ENCODE results near the gene TACC2.

The TACC2 gene

DNA sequence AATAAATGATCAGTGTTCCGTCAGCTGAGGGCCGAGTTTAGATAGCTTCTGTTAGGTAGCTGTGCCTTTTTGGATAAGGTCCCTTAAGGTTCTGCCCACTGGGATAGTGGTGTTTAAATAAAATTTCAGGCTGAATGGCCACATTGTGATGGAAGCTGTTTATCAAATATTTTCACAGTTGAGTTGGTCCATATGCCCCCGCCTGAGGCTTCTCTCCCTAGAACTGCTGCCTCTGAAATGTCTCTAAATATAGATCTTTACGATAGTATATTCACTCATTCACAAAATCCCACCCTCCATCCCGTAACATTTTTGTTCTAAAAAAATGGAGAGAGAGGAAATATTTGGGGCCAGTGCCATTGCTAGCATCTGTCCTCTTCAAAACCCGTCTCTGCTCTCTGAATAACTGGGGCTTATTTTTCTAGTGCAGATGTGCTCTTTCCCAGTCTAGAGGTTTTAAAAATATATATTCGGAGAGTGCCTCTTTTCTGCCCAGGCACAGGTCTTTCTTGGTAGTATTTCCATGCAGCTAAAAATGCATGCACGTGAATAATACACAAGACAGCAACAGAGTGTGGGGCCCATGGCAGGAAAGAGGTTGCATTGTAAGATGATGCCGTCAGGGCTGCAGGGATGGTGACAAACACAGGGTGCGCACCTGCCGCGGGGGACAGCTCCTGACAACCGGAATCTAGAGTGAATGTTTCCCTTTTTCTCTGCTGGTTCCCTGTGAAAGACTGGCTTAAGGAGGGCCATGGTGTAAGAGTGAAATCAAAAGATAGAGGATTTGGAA lies 176.7 kb downstream of the TACC2 start:
- DNase-seq (ENCODE audit: low read depth in 2 of 2) = no peak

DNA sequence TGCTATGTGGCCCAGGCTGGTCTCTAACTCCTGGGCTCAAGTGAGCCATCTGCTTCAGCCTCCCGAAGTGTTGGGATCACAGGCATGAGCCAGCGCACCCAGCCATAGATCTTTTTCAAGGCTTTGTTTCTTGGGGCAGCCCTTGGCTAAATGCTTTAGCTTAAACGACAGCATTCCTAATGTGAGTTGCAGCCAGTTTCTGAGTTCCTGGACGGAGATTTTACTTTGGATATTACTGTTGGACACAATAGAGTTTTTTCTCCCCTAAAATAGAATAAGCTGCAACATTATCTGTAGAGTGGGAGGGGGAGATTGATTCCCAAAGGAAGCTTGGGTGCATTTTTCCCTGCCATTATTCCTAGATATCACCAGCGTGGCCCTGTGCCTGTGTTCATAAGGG lies 179.1 kb downstream of the TACC2 start:
- no peak for DNase-seq (ENCODE audit: low read depth in 2 of 2)

DNA sequence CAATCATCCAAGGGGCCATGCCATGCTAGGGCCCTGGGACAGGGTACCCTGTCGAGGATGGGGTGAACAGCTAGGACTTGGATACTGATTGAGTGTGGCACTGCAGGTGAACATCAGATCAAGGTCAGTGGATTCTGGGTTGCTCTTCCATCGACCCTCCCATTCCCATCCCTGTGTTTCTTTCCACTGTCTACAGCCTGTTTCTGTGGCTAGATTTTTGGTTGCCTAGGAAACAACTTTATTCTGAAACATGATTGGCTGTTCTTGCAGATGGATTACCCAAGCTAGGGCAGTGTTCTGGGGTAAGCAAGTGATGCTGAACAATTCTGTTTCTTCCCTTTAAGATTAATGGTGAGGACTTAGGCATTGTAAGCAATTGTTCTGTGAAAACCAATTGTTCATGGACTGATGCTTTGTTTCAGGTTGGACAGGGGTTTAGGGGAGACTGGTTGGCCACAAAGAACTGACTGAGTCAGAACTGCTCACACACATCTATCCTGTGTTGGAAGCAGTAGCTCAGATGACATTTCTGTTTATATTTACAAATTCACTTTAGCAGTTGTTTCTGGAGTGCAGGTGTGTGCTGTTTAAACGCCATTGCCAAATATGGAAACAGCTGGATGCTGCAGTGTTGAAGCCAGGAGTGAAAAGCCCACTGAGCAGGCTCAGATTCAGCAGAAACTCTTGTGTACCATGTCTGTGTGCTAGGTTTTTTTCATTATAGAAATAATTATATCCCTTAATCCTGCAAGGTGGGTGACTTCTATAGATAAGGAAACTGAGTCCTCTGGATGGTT lies 179.8 kb downstream of the TACC2 start:
- no peak for DNase-seq (ENCODE audit: low read depth in 2 of 2)

DNA sequence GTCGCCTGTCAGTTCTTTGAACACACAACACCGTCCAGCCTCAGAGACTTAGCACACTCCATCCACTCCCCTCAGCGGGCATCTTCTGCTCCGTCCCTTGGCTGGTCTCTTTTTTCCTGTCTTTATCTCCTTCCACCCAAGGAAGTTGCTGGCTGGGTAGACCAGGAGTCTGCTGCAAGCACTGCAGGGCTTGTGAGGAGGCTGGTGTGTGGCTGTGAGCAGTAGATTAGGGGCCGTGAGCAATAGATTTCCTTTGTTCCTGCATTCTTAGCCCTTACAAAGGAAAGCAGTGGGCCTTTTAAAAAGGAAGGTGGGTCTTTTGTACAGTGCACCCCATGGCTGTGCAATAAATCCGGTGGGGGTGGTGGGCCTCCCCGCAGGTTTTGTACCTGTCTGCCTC lies 181.8 kb downstream of the TACC2 start:
- DNase-seq (ENCODE audit: low read depth in 2 of 2) = no peak

DNA sequence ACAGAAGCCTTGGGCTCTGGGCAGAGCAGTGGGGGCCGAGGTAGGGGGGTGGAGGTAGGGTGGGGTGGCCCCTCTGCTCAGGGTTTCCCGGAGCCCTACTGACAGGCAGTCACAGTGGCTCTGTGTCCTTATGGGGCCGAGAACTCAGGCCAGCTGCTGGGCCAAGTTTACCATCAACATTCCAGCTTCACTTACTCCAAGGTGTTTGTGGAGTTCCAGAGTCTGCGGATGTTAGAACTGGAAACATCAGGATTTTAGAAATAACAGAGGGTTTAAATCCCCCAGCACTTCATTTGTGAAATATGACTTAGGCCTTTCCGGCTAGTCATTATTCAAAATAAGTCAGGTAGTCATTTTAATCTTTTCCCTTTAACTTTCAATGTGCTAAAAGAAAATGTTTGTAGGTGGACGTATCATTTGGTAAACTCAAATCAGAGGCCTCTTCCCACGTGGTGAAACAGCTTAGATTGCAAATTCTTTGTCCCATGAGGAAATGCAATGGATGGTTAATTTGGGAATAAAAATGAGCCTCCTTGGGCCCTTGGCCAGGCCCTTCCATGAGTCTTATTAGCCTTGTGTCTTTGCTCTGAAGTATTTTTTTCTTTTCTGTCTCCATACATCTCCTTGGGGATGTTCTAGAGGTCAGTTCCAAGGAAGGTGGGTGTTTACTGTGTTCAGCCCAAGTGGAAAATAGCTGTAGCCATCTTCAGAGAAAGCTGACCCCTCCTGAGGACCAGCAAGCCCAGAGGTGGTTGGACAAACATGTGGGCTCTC lies 182.5 kb downstream of the TACC2 start:
- no peak for DNase-seq (ENCODE audit: low read depth in 2 of 2)

DNA sequence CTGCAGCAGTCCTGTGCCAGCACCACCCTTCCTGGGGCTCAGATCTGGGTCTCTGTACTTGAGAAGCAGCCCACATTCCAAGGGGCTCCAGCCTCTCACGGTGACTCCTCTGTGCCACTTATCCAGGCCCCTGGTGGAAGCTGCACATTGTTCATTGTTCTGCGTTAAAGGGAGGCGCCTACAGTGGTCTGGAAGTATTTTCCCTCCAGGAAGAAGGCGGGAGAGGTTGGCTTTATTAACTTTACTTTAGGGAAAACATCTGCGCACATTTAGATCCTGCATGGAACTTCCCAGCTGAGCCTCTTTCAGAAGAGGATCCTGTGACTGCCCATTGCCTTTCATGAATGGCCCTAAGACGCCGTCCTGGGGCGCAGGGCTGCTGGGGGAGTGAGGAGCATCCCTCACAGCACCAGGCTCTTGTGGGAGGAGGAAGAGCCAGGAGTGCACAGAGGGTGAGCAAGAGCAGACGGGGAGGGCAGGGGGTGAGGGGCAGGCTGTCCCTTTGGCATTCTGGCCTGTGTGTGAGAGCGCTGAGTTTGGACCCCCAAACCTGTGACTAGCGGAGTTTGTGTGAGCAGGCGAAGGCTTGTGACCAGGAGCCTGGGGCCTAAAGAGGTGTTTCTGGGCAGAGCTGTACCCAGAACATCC lies 183.5 kb downstream of the TACC2 start:
- DNase-seq (ENCODE audit: low read depth in 2 of 2) = no peak

DNA sequence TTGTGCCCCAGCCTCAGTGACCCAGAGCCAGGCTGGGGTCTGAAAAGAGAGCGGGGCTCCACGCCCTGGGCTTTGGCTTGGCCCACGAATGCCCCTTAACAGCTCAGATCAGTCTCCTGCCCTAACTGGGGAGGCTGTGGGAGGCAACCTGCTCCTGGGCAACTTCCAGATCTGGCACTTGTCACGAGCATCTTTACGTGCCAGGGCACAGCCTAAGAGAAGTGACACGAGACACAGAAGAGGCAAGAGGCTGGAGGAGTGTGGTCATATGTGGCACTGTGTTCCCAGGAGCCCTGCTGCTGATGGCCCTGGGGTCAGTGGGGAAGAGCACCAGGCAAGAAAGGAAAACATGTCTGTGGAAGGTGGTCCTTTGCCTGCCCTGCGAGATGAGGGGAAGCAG lies 184.4 kb downstream of the TACC2 start:
- no peak for DNase-seq (ENCODE audit: low read depth in 2 of 2)

DNA sequence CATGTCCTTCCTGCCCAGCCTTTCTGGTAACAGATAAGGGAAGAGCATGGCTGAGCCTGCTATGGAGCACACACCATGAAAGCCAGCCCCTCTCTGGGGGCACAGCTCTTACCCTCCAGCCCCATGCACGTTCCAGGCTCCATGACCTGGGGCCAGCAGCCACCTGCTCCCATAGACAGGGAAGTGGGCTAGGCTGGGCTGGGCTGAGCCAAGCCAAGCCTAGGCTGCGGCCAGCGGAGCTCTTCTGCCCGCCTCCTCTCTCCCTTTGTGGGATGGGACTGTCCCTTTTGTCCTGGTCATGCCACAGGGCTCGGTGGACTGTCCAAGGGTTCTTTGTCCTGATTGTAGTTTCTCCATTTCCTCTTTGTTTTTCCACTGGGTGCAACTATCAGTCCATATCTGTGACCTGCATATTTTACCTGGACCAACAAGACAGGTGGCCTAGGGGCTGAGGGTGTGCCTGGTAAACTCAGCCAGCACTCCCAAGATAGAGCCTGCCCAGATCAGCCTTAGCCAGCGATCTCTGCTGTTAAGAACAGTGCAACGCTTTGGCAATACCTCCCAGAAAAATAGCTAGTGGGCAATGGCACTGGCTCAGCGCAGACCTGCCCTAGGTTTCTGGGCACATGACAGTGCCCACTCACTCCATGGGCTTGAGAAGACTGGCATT lies 184.9 kb downstream of the TACC2 start:
- no peak for DNase-seq (ENCODE audit: low read depth in 2 of 2)

DNA sequence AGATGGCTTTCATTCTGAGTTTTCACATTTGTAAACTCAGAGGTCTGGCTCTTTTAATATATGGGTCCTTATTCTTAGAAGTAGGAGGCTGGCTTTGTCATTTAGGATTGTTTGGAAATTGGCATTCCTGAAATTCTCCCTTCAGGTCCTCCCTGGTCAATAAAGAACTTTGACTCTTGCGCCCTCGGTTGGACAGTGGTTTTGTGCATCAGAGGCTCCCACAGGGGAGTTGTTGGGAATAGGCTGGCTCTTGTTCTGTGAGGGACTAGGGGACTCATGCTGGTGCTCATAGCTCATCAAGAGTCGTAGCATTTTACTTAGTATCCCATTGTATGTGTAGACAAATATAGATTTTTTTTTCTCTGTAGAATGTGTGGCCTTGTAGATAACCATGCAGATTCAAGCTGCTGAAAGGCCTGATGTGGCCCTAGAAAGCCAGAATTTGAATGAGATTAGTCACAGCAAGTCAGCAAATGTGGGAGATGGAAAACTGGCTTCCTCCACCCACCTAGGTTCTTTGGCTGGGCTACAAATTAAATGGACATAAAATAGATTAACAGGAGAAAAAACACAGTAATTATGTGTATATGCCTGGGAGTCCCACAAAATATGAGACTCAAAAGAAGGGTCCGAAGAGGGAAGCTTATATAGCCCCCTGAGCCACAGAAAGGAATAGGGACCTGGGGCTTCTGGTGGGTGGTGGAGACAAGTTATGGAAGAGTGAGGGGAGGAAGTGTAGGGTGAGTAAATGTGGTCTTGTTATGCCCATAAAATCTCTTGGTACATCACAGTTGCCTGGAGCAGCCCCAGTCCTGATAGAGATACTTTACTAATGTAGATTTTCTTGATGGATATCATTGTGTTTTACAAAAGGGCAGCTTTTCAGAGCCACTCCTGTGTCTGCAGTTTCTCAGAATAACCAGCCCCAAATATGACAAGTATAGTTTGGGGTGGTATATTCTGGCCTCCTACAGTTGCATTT lies 187.6 kb downstream of the TACC2 start:
- no peak for DNase-seq (ENCODE audit: low read depth in 2 of 2)

DNA sequence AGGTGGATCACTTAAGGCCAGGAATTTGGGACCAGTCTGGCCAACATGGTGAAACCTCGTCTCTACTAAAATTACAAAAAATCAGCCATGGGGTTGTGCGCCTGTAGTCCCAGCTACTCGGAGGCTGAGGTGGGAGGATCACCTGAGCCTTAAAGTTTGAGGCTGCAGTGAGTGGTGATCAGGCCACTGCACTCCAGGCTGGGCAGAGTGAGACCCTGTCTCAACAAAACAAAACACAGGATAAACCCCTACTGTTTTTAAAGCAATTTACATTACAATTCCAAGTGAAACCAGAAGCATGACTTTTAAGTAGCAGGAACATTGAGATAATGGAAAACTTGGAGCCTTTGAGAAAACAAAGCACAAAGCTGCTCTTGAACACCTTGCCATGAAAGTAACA lies 189.7 kb downstream of the TACC2 start:
- no peak for DNase-seq (ENCODE audit: low read depth in 2 of 2)

DNA sequence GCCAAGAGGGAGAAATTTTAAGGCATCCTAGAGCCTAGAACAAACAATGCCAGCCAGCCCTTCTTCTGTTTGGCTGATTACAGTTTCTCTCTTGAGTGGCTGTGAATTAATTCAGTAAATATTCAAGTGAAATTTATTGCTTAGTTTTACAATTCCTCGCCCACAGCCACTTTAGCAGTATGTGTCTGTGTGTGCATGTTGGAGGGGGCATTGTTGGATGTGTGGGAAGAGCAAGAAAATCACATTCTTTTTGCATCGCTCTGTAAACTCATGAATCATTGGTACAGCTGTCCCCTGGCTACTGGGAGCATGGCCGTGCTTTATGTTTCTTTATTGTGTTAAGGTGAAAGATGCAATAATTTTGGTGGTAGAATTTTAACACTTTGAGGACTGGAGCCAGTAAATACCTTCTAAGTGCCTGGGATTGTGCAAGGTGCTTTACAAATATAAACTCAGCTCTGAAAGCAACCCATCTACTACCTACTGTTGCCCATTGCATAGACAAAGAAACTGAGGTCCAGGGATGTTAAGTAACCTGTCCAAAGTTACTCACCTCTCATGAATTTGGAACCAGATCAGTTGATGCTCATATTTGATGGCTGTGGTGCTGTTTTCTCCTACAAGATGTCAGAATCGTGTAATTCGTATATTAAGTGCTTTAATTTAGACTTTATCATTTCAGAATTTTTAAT lies 192.2 kb downstream of the TACC2 start:
- DNase-seq (ENCODE audit: low read depth in 2 of 2) = peak in 1 of 2 experiments; percentile 28

DNA sequence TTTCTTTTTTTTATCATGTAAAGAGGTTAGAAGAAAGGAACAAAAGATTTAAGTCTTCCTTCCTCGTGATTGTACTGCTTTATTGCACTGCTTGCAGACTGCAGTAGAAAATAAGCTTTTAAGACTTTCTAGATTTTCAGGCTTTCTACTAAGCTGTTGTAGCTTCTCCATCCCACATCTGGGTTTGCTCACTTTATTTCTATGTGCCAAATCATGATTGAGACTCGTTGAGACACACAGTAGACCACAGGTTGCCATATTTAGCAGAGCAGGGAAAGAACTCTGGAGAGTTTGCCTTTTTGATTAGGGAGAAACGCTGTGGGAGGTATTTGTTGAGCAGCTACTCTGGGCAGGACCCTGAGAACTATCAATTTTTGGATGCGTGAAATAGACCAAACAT lies 192.9 kb downstream of the TACC2 start:
- DNase-seq (ENCODE audit: low read depth in 2 of 2) = peak; percentile 32 to 34

DNA sequence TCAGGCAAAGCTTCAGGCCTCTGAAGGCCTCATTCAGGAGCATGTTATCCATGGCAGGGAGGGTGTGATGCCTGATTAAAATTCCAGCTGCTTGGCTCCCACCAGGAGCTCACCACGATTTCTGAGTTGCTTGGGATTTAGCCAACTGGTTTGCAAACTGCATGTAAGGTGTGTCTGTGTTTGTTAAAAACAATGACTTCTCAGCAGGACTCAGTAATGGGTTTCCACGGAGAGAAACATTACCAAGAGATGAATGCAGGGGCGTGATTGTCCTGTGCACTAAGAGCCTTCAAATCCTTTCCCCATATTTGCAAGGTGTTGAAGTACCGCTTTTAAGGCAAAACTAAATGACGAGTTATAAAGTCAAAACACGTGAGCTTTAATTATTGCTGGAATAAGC lies 193.3 kb downstream of the TACC2 start:
- DNase-seq (ENCODE audit: low read depth in 2 of 2) = no peak

DNA sequence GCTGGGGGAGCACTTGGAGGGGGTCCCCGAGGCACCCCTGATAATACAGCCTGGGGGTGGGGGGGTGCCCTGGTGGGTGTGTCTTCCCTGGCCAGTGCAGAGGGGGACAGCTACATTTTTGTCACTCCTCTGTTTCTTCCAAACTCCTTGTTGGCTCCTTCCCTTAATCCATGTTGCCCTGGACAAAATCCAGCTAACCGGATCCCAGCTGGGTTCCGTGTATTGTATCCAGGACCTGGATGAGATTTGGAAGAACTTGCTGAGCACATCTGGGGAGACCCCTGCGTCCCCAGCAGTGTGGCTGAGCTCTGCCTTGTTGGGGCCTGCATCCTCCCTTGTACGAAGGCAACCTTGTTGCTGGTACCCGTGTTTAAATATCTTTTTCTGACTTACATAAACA lies 195.3 kb downstream of the TACC2 start:
- DNase-seq (ENCODE audit: low read depth in 2 of 2) = no peak

DNA sequence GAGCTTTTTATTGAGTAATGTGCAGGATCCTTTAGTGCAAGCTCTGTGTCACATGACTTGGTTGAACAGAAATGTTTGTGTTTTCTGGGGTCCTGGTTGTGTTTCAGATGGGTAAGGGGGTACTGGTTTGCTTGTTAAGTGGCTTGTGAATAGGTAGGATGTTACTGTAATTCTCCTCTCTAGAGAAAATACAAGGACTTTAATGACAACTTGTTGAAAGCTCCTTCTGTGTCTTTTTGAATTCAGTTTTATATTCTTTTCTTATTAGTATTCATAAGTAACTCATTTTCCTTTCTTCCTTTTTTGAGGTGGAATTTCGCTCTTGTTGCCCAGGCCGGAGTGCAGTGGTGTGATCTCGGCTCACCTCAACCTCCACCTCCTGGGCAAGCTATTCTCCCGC lies 196.7 kb downstream of the TACC2 start:
- DNase-seq (ENCODE audit: low read depth in 2 of 2) = no peak

DNA sequence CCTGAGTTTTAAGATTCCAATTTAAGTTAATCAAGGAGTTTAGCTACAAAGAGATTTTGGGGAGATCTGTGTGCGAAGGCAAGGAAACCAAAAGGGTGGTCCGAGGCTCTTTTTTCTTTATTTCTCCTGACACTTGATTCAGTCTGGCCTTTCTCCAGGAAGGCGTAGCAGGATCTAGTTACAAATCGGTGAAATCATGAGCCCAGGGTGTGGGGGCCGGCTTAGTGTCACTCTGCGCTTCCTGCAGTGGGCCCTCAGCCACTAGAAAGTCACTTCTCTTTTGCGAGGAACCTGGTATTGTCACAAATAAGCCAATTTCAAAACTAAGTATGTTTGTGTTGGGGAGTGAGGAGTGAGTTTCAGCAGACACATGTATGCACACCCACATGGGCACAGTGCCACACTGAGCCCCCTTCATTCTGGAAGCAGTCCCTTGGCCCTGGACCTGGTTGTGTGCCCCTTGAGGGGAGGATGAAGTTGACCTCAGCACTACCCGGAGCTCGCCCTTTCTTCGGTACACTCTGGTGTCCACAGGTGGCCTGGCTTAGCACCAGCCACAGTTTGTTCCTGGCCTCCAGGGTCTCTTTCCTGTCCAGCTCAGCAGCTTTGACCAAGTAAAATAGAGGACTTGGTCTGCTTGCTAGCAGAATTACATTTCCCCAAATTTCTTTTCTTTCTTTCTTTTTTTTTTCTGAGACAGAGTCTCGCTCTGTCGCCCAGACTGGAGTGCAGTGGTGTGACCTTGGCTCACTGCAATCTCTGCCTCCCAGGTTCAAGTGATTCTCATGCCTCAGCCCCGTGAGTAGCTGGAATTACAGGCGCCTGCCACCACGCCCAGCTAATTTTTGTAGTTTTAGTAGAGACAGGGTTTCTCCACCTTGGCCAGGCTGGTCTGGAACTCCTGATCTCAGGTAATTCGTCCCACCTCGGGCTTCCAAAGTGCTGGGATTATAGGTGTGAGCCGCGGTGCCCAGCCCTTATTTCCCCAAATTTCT lies 198.2 kb downstream of the TACC2 start:
- DNase-seq (ENCODE audit: low read depth in 2 of 2) = no peak

DNA sequence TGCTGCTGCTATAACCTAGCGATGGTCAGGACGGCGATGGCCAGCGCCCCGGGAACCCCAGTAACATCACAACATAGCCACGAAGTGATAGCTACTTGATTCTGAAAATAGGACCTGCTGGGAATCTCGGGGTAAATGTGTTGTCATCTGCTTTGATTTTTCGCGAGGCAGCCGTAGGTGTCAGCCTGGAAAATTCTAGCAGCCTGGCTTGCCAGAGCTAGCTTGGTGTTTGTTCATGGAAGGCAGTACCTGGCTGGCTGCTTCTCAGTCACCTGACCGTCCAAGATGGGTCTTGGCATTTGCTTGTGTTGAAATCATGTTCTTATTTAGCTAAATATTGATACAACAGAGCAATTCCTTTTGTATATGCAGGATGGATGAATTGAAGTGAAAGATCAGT lies 199.7 kb downstream of the TACC2 start:
- no peak for DNase-seq (ENCODE audit: low read depth in 2 of 2)

DNA sequence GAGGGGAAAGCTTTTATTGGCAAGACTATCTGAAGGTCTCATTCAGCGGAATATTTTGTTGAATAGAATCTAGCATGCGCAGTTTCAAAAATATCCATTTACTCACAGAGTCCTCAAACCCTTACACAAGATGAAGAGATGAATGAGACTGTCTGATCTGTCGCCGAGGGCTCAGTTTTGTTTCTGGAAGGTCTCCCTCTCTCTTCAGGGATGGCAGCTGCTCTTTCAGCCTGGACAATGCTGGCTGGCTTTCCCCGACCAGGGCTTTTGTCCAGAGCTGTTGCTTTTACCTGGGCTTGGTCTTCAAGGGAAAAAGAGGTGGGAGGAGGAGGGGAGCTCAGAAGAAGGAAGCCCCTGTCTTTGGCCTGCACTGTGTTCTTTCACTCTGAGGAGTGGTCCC lies 200.2 kb downstream of the TACC2 start:
- DNase-seq (ENCODE audit: low read depth in 2 of 2) = no peak
